ENCODE results near the gene GNLY. TPM values are rescaled to one million over a fixed set of nuclear protein-coding genes. Genes with fewer than 3 reads are reported as not detected.
A peak's percentile ranks its signal among the peaks of the same experiment; 100 is the strongest.

The GNLY gene
- total RNA-seq, 1 donor: not detected

DNA sequence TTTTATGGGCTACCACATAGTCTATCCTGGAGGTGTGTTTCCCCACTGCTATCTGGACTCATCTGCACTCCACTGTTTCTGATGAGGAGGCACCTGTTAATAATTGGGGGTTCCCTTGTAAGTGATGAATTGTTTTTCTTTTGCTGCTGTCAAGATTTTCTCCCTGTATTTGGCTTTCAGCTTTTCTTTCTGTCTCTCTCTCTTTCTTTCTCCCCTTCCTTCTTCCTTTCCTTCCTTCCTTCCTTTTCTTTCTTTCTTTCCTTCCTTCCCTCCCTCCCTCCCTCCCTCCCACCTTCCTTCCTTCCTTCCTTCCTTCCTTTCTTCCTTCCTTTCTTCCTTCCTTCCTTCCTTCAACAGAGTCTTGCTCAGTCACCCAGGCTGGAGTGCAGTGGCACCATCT is 9.2 kb downstream of the GNLY start:
- no peak overlapping the region for H3K4me3 ChIP-seq (ENCODE audit: low read depth, low read length)
- DNase-seq (ENCODE audit: low read depth): no peak
- TF ChIP-seq, protein P1, sequence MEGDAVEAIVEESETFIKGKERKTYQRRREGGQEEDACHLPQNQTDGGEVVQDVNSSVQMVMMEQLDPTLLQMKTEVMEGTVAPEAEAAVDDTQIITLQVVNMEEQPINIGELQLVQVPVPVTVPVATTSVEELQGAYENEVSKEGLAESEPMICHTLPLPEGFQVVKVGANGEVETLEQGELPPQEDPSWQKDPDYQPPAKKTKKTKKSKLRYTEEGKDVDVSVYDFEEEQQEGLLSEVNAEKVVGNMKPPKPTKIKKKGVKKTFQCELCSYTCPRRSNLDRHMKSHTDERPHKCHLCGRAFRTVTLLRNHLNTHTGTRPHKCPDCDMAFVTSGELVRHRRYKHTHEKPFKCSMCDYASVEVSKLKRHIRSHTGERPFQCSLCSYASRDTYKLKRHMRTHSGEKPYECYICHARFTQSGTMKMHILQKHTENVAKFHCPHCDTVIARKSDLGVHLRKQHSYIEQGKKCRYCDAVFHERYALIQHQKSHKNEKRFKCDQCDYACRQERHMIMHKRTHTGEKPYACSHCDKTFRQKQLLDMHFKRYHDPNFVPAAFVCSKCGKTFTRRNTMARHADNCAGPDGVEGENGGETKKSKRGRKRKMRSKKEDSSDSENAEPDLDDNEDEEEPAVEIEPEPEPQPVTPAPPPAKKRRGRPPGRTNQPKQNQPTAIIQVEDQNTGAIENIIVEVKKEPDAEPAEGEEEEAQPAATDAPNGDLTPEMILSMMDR (IDR thresholded peaks at IDR 0.05; ENCODE audit: insufficient read depth, low read length): no peak

DNA sequence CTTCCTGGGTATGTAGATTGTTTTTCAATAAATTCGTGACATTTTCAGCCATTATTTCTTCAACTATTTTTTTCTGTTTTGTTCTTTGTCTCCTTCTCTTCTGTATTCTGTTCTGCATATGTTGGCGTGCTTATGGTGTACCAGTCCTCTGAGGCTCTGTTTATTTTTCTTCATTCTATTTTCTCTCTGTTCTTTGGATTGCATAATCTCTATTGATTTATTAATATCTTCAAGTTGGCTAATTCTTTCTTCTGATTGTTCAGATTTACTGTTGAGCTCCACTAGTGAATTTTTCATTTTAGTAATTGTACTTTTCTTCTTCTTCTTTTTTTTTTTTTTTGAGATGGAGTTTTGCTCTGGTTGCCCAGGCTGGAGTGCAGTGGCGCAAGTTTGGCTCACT is 9.9 kb downstream of the GNLY start:
- H3K4me3 ChIP-seq (ENCODE audit: low read depth, low read length): no peak overlapping the region
- TF ChIP-seq, protein P1 (IDR thresholded peaks at IDR 0.05; ENCODE audit: insufficient read depth, low read length): no peak
- DNase-seq (ENCODE audit: low read depth): no peak

DNA sequence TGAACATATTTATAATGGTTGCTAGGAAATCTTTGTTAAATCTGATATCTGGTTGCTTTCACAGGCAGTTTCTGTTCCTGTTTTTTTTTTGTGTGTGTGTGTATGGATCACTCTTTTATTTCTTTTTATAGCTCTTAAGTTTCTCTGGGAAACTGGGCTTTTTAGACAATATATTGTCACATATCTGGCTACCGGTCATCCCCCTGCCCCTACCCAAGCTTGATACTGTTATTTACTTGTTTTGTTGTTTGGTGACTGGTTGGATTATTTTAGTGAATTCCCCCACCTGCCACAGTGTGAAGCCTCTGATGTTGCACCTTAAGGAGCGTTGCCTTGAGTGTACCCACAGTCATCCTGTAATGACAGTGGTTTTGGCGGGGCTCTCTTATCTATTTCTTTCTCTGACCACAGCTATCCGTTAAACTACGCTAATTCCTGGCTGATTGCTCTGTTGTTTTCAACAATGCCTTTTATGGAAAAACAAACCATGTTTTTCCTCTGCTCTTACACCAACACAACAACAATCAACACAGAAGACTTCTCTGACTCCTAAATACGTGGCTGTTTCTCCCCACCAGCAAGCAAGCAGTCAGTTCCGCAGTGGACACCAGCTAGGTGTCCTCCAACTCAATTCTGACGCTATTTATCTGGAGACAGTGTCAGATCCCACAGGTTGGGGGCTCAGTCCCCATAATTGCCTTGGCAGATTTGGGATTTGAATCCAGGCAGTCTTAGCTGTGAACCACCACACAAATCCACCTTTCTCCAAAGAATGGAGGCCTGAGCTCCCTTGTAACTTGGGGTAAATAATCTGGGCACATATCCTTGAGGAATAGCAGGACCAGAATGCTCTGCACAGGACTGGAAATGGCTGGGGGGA is 10.9 kb downstream of the GNLY start:
- TF ChIP-seq, protein P1 (IDR thresholded peaks at IDR 0.05; ENCODE audit: insufficient read depth, low read length): no peak
- no peak for DNase-seq (ENCODE audit: low read depth)
- H3K4me3 ChIP-seq (ENCODE audit: low read depth, low read length): no peak overlapping the region

DNA sequence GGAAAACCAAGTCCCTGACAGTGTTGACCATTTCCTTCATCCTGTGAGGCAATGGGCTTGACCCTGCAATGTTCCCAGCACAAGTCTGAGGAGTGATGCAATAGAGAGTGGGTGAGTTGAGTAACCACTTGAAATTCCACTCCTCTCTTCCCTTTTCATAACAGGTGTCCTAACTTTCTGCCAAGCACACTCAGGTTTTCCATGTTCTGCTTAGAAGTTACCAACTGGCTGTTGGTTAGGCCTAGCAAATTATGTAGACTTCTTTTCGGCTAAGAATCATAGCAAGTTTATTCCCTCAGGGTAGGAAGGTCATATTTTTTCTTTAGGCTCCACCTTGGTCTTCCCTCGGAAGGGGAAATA is 11.5 kb downstream of the GNLY start:
- TF ChIP-seq, protein P1 (IDR thresholded peaks at IDR 0.05; ENCODE audit: insufficient read depth, low read length): no peak
- peak; percentile 95 for DNase-seq (ENCODE audit: low read depth)
- no peak overlapping the region for H3K4me3 ChIP-seq (ENCODE audit: low read depth, low read length)

DNA sequence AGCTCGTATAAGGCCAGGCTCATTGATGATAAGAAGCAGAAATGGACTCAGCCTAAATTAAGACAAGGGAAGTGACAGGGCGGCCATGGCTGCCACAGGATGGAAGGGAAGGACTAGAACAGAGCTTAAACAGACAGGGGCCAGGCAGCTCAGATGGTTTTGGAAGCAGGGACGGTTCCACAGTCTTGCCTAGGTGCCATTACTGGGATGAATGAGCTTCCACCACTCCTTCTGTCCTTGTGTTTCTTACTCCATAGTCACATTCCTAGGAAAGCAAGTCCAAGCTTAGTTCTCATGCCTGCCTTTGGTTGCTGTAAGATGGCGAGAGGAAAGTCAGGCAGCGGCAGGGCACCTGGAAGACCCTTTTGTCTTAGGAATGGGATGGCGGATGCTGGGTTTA is 11.9 kb downstream of the GNLY start:
- TF ChIP-seq, protein P1 (IDR thresholded peaks at IDR 0.05; ENCODE audit: insufficient read depth, low read length): no peak
- no peak overlapping the region for H3K4me3 ChIP-seq (ENCODE audit: low read depth, low read length)
- DNase-seq (ENCODE audit: low read depth): no peak

DNA sequence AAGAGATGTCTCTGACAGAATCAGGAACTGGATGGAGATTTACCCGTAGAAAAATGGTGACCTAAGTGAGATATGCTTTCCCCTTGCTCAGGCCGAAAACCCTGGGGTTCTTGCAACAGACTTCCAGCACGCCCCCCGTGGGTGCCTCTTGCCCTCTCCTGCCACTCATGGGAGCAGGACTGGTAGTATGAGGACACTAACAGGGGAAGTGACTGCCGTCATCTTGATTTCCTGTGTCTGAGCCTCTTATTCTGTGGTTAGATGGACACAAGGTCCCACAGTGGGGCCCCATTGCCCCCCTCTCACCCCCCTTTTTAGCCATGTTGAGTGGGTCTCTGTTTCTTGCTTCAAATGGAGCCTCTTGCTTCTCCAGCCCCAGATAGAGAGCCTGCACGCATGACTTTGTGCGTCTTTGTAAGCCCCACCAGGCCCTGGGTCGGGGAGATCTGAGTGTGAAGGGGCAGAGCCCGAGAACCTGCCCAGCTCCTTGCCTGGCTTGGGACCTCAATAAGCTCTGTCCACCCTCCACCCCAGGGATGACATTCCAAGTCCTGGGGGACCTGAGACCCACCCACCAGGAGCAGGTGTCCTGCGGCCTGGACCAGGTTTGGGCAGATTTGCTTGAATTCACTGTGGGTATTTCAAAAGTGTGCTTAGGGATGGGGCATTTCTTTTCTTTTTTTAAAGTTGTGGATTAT is 12.6 kb downstream of the GNLY start:
- DNase-seq (ENCODE audit: low read depth): no peak
- TF ChIP-seq, protein P1 (IDR thresholded peaks at IDR 0.05; ENCODE audit: insufficient read depth, low read length): no peak
- no peak overlapping the region for H3K4me3 ChIP-seq (ENCODE audit: low read depth, low read length)
